Neutrophil (primary cell): Measurements from ENCODE around the gene PAWR.
"Not testable (repeated sequence)": the region's sequence is repeated elsewhere in the genome, so short reads cannot be mapped to it uniquely, and the experiment has no call there.

Experiments
- H3K27ac ChIP-seq: fragments of 200-600 bp; sonication (generic); 2 replicates; pipeline ENCODE4 v1.5.1; 2016; ENCODE audit warnings: mild to moderate bottlenecking, moderate library complexity
- H3K27me3 ChIP-seq: fragments of 200-600 bp; sonication (generic); 2 replicates; pipeline ENCODE4 v1.6.0; 2016; ENCODE audit warnings: mild to moderate bottlenecking
- H3K36me3 ChIP-seq: fragments of 200-600 bp; sonication (generic); 2 replicates; pipeline ENCODE4 v1.5.1; 2017
- H3K4me1 ChIP-seq, 2 experiments: fragments of 200-600 bp in 1 of 2; sonication (generic) in 1 of 2; 1 replicate in 1 of 2; 2 replicates in 1 of 2; pipeline versions ENCODE4 v1.5.1 to v1.6.1; 2013 to 2016; ENCODE audit warnings: low read depth in 1 of 2, low read length in 1 of 2, mild to moderate bottlenecking in 1 of 2, moderate library complexity in 1 of 2; ENCODE audit not compliant: control insufficient read depth in 1 of 2, insufficient read depth in 1 of 2
- H3K4me3 ChIP-seq, 2 experiments: fragments of 200-600 bp in 1 of 2; sonication (generic) in 1 of 2; 1 replicate in 1 of 2; 2 replicates in 1 of 2; pipeline ENCODE4 v1.5.1; 2013 to 2016; ENCODE audit warnings: low read depth in 1 of 2, low read length in 1 of 2, mild to moderate bottlenecking in 1 of 2, moderate library complexity in 1 of 2
- H3K9me3 ChIP-seq: fragments of 200-600 bp; sonication (generic); 2 replicates; pipeline ENCODE4 v1.5.1; 2016
- CTCF ChIP-seq: fragments of 200-600 bp; sonication (generic); IDR thresholded peaks from 2 replicates; pipeline ENCODE4 v1.5.1; 2016; ENCODE audit warnings: antibody characterized with exemption

PAWR gene

GRCh38 chr12:79635676-79636075 lies 55.1 kb downstream of the PAWR start:
- no peak for TF ChIP-seq CTCF
- Histone ChIP-seq H3K4me3 (no peak overlapping the region), H3K27ac (no peak overlapping the region), H3K9me3 (no peaks in the 10 kb centered on the region), H3K36me3 (no peaks in the 10 kb centered on the region), H3K27me3 (no peaks in the 10 kb centered on the region), H3K4me1 (peaks cover 0 to 9% of the 10 kb centered on the region in 2 experiments)

- Histone ChIP-seq H3K4me1 (peaks cover 0 to 9% of the 10 kb centered on the region in 2 experiments), H3K36me3 (no peaks in the 10 kb centered on the region), H3K9me3 (no peaks in the 10 kb centered on the region), H3K27ac (no peak overlapping the region), H3K4me3 (no peak overlapping the region), H3K27me3 (no peaks in the 10 kb centered on the region)
- TF ChIP-seq CTCF: no peak
These were observed 55.8 kb downstream of the PAWR start for GRCh38 chr12:79634957-79635471.

GRCh38 chr12:79629561-79629960 lies 61.2 kb downstream of the PAWR start:
- H3K4me1 ChIP-seq: no peaks in the 10 kb centered on the region
- TF ChIP-seq CTCF: no peak
- H3K36me3 ChIP-seq: no peaks in the 10 kb centered on the region
- no peak overlapping the region for H3K27ac ChIP-seq
- H3K27me3 ChIP-seq: no peaks in the 10 kb centered on the region
- no peaks in the 10 kb centered on the region for H3K9me3 ChIP-seq
- H3K4me3 ChIP-seq: no peak overlapping the region

- H3K36me3 ChIP-seq, H3K9me3 ChIP-seq, H3K27me3 ChIP-seq, H3K4me3 ChIP-seq, H3K27ac ChIP-seq, H3K4me1 ChIP-seq: not testable (repeated sequence)
These were observed 64.0 kb downstream of the PAWR start for GRCh38 chr12:79626735-79627134.

- Histone ChIP-seq H3K9me3 (no peaks in the 10 kb centered on the region), H3K36me3 (no peaks in the 10 kb centered on the region), H3K4me1 (no peaks in the 10 kb centered on the region), H3K27me3 (no peaks in the 10 kb centered on the region), H3K4me3 (no peak overlapping the region), H3K27ac (no peak overlapping the region)
- TF ChIP-seq CTCF: no peak
These were observed 66.4 kb downstream of the PAWR start for GRCh38 chr12:79624378-79624777.

- no peak for TF ChIP-seq CTCF
- H3K4me3 ChIP-seq: no peak overlapping the region
- no peaks in the 10 kb centered on the region for H3K27me3 ChIP-seq
- H3K36me3 ChIP-seq: no peaks in the 10 kb centered on the region
- H3K9me3 ChIP-seq: no peaks in the 10 kb centered on the region
- no peak overlapping the region for H3K27ac ChIP-seq
- H3K4me1 ChIP-seq: no peaks in the 10 kb centered on the region
These were observed 70.7 kb downstream of the PAWR start for GRCh38 chr12:79619872-79620562.
